Activated naive CD4-positive, alpha-beta T cell treated with anti-CD3 and anti-CD28 coated beads for 36 hours (primary cell): ENCODE data around the gene SLC5A3. TPM values are rescaled to one million over a fixed set of nuclear protein-coding genes. Genes with fewer than 3 reads are reported as not detected.
A peak's percentile ranks its signal among the peaks of the same experiment; 100 is the strongest.

Experiments used
- CTCF ChIA-PET: fragments of 350-600 bp; sonication (Branson Sonifier 250); formaldehyde crosslinking; loops from one replicate; lab custom pipeline; 2021; ENCODE audit warnings: antibody characterized with exemption; lab: Charles Lee
- DNase-seq: peaks from one replicate; pipeline ENCODE4 v3.0.0-alpha.2; 2020
- H3K27ac Mint-ChIP-seq: one replicate; pipeline ENCODE4 v1.8.0; 2021; ENCODE audit warnings: mild to moderate bottlenecking, mixed read lengths
- H3K27me3 Mint-ChIP-seq: one replicate; pipeline ENCODE4 v1.8.0; 2021; ENCODE audit warnings: low read depth, mixed read lengths
- H3K36me3 Mint-ChIP-seq: one replicate; pipeline ENCODE4 v1.8.0; 2021; ENCODE audit warnings: low read depth, mixed read lengths
- H3K4me1 Mint-ChIP-seq: one replicate; pipeline ENCODE4 v1.8.0; 2021; ENCODE audit warnings: low read depth, mixed read lengths
- H3K4me3 Mint-ChIP-seq: one replicate; pipeline ENCODE4 v1.8.0; 2021; ENCODE audit warnings: mild to moderate bottlenecking, moderate library complexity, mixed read lengths
- H3K9me3 Mint-ChIP-seq: one replicate; pipeline ENCODE4 v1.8.0; 2021; ENCODE audit warnings: mixed read lengths
- intact Hi-C: fragments of 100-400 bp; cut with micrococcal nuclease; formaldehyde crosslinking; loops from one replicate; pipeline ENCODE4 v1.15.1; 2023
- total RNA-seq, 2 experiments: library from RNA; stranded (reverse); gene quantifications; one replicate each; pipeline ENCODE4 v1.2.3, GENCODE V29; 2021

SLC5A3 gene
- total RNA-seq, 2 experiments from 2014 or later = 21.2 to 21.7 TPM

GRCh38 chr21:34039678-34040382, 33.5 kb upstream of the SLC5A3 start:
- H3K9me3 Mint-ChIP-seq = no peaks in the 10 kb centered on the region
- CTCF ChIA-PET = interaction anchor here (0.6 kb wide), 1 partner anchor 75 kb away, joined by 3 read pairs; no protein-coding TSS in a partner anchor
- no peak for DNase-seq
- intact Hi-C loops = no loop called here
- no peaks in the 10 kb centered on the region for H3K27me3 Mint-ChIP-seq
- H3K27ac Mint-ChIP-seq = no peak overlapping the region
- no peak overlapping the region for H3K4me3 Mint-ChIP-seq
- peaks cover 7% of the 10 kb centered on the region for H3K4me1 Mint-ChIP-seq
- no peaks in the 10 kb centered on the region for H3K36me3 Mint-ChIP-seq

GRCh38 chr21:34042735-34043134, 30.6 kb upstream of the SLC5A3 start:
- no peaks in the 10 kb centered on the region for H3K36me3 Mint-ChIP-seq
- H3K4me1 Mint-ChIP-seq = peaks cover 13% of the 10 kb centered on the region
- no peaks in the 10 kb centered on the region for H3K9me3 Mint-ChIP-seq
- no peak overlapping the region for H3K27ac Mint-ChIP-seq
- H3K27me3 Mint-ChIP-seq = no peaks in the 10 kb centered on the region
- intact Hi-C loops = loop anchor here (2.0 kb wide), 1 partner anchor 66 kb away; no protein-coding TSS in a partner anchor
- no peak for DNase-seq
- H3K4me3 Mint-ChIP-seq = no peak overlapping the region
- CTCF ChIA-PET = interaction anchor here (0.5 kb wide), 1 partner anchor 174 kb away, joined by 3 read pairs; no protein-coding TSS in a partner anchor

GRCh38 chr21:34043333-34043732, 30.0 kb upstream of the SLC5A3 start:
- Mint-ChIP-seq H3K9me3 (no peaks in the 10 kb centered on the region), H3K27ac (no peak overlapping the region), H3K4me1 (peaks cover 13% of the 10 kb centered on the region), H3K27me3 (no peaks in the 10 kb centered on the region), H3K36me3 (no peaks in the 10 kb centered on the region), H3K4me3 (no peak overlapping the region)
- CTCF ChIA-PET = interaction anchor here (0.5 kb wide), 1 partner anchor 173 kb away, joined by 3 read pairs; no protein-coding TSS in a partner anchor
- DNase-seq = no peak
- intact Hi-C loops = loop anchor here (2.0 kb wide), 1 partner anchor 67 kb away; no protein-coding TSS in a partner anchor

GRCh38 chr21:34046917-34047316, 26.5 kb upstream of the SLC5A3 start:
- Mint-ChIP-seq H3K36me3 (no peaks in the 10 kb centered on the region), H3K4me1 (peaks cover 13% of the 10 kb centered on the region), H3K27me3 (no peaks in the 10 kb centered on the region), H3K9me3 (no peaks in the 10 kb centered on the region), H3K4me3 (no peak overlapping the region), H3K27ac (no peak overlapping the region)
- CTCF ChIA-PET = no interaction called here
- intact Hi-C loops = no loop called here
- DNase-seq = no peak

GRCh38 chr21:34047835-34048234, 25.5 kb upstream of the SLC5A3 start:
- DNase-seq = no peak
- H3K27me3 Mint-ChIP-seq = no peaks in the 10 kb centered on the region
- intact Hi-C loops = no loop called here
- CTCF ChIA-PET = no interaction called here
- no peak overlapping the region for H3K27ac Mint-ChIP-seq
- H3K9me3 Mint-ChIP-seq = no peaks in the 10 kb centered on the region
- H3K36me3 Mint-ChIP-seq = no peaks in the 10 kb centered on the region
- peaks cover 8% of the 10 kb centered on the region for H3K4me1 Mint-ChIP-seq
- no peak overlapping the region for H3K4me3 Mint-ChIP-seq

- no peak for DNase-seq
- H3K27me3 Mint-ChIP-seq = no peaks in the 10 kb centered on the region
- H3K36me3 Mint-ChIP-seq = no peaks in the 10 kb centered on the region
- no peaks in the 10 kb centered on the region for H3K9me3 Mint-ChIP-seq
- CTCF ChIA-PET = no interaction called here
- H3K4me3 Mint-ChIP-seq = no peak overlapping the region
- intact Hi-C loops = no loop called here
- H3K27ac Mint-ChIP-seq = no peak overlapping the region
- no peaks in the 10 kb centered on the region for H3K4me1 Mint-ChIP-seq
These were observed 21.2 kb upstream of the SLC5A3 start for GRCh38 chr21:34052171-34052570.

- no peak for DNase-seq
- CTCF ChIA-PET = no interaction called here
- intact Hi-C loops = no loop called here
- no peak overlapping the region for H3K27ac Mint-ChIP-seq
- H3K9me3 Mint-ChIP-seq = no peaks in the 10 kb centered on the region
- H3K36me3 Mint-ChIP-seq = no peaks in the 10 kb centered on the region
- no peak overlapping the region for H3K4me3 Mint-ChIP-seq
- H3K4me1 Mint-ChIP-seq = no peaks in the 10 kb centered on the region
- no peaks in the 10 kb centered on the region for H3K27me3 Mint-ChIP-seq
These were observed 19.1 kb upstream of the SLC5A3 start for GRCh38 chr21:34054259-34054658.

GRCh38 chr21:34055615-34056014, 17.8 kb upstream of the SLC5A3 start:
- no peak for DNase-seq
- H3K27ac Mint-ChIP-seq = no peak overlapping the region
- no peaks in the 10 kb centered on the region for H3K9me3 Mint-ChIP-seq
- H3K4me3 Mint-ChIP-seq = no peak overlapping the region
- intact Hi-C loops = no loop called here
- CTCF ChIA-PET = no interaction called here
- H3K27me3 Mint-ChIP-seq = no peaks in the 10 kb centered on the region
- no peaks in the 10 kb centered on the region for H3K4me1 Mint-ChIP-seq
- H3K36me3 Mint-ChIP-seq = no peaks in the 10 kb centered on the region

GRCh38 chr21:34061983-34062382, 11.4 kb upstream of the SLC5A3 start:
- CTCF ChIA-PET = interaction anchor here (1.0 kb wide), 1 partner anchor 138 kb away, joined by 3 read pairs; no protein-coding TSS in a partner anchor
- Mint-ChIP-seq H3K36me3 (no peaks in the 10 kb centered on the region), H3K27ac (no peak overlapping the region), H3K27me3 (no peaks in the 10 kb centered on the region), H3K4me3 (no peak overlapping the region), H3K4me1 (no peaks in the 10 kb centered on the region), H3K9me3 (no peaks in the 10 kb centered on the region)
- intact Hi-C loops = no loop called here
- no peak for DNase-seq

GRCh38 chr21:34065027-34065426, 8.4 kb upstream of the SLC5A3 start:
- Mint-ChIP-seq H3K27ac (no peak overlapping the region), H3K4me3 (no peak overlapping the region), H3K4me1 (no peaks in the 10 kb centered on the region), H3K9me3 (no peaks in the 10 kb centered on the region), H3K27me3 (no peaks in the 10 kb centered on the region), H3K36me3 (no peaks in the 10 kb centered on the region)
- CTCF ChIA-PET = interaction anchor here (0.7 to 2.3 kb wide), 2 partner anchors 8 to 141 kb away, joined by 3 to 7 read pairs; partner anchors contain the start of genes MRPS6 and SLC5A3
- no peak for DNase-seq
- intact Hi-C loops = no loop called here

- Mint-ChIP-seq H3K27ac (no peak overlapping the region), H3K36me3 (peaks cover 18% of the 10 kb centered on the region)
- no peak for DNase-seq
These were observed 1.7 kb upstream of the SLC5A3 start for GRCh38 chr21:34071683-34072082.

GRCh38 chr21:34072145-34073031, 990 bp upstream of the SLC5A3 start:
- CTCF ChIA-PET = interaction anchor here (0.6 to 1.2 kb wide), 7 partner anchors 7 to 284 kb away, joined by 3 to 4 read pairs (median 3); no protein-coding TSS in a partner anchor
- intact Hi-C loops = no loop called here
- Mint-ChIP-seq H3K27me3 (no peaks in the 10 kb centered on the region), H3K4me1 (peaks cover 29% of the 10 kb centered on the region), H3K27ac (peak overlapping the region; percentile 42), H3K36me3 (peaks cover 23% of the 10 kb centered on the region), H3K4me3 (peak overlapping the region; percentile 67), H3K9me3 (no peaks in the 10 kb centered on the region)
- DNase-seq = peak; percentile 20

More at GRCh38 chr21:34071683-34072082, 1.7 kb upstream of the SLC5A3 start:
- Mint-ChIP-seq H3K4me3 (peak overlapping the region; percentile 67), H3K9me3 (no peaks in the 10 kb centered on the region), H3K27me3 (no peaks in the 10 kb centered on the region), H3K4me1 (peaks cover 23% of the 10 kb centered on the region)
- CTCF ChIA-PET = no interaction called here
- intact Hi-C loops = no loop called here
